HepG2 (cell line): ENCODE results near the gene TMTC2. TPM values are rescaled to one million over a fixed set of nuclear protein-coding genes. Genes with fewer than 3 reads are reported as not detected.

Experiments used
- ATAC-seq: fragments of 200-7000 bp; cut with Tn5 transposase; 3 replicates; pipeline ENCODE4 v1.9.1; 2020; ENCODE audit warnings: mild to moderate bottlenecking, moderate library complexity
- BruUV-seq: library from RNA; stranded (reverse); fragments of 400-500 nt; replicated peaks from 2 replicates; lab custom pipeline; 2021; lab: Mats Ljungman, UMichigan
- CTCF ChIA-PET: fragments of 300-600 bp; formaldehyde crosslinking; extraction: SDS; loops from one replicate; lab custom pipeline; 2021; ENCODE audit warnings: low total read pairs, inconsistent platforms, low intra/inter-chr PET ratio; lab: Yijun Ruan, JAX
- POLR2A ChIA-PET: fragments of 350-600 bp; sonication (Branson Sonifier 250); formaldehyde crosslinking; loops from one replicate; lab custom pipeline; 2020; ENCODE audit warnings: antibody characterized with exemption, inconsistent platforms; lab: Yijun Ruan, JAX
- DNase-seq: peaks from one replicate; pipeline ENCODE4 v3.0.0-alpha.2; 2015; ENCODE audit warnings: low spot score
- FAIRE-seq: peaks from 3 replicates; lab custom pipeline; 2011; peaks lifted over from hg19 to GRCh38; lab: Jason Lieb, UNC
- H2AFZ ChIP-seq: one replicate; pipeline ENCODE4 v1.6.1; 2011; ENCODE audit warnings: low read length, inconsistent platforms
- H3K27ac ChIP-seq: fragments of 300-600 bp; 3 replicates; pipeline ENCODE4 v1.8.0; 2011; ENCODE audit warnings: mixed run types, mild to moderate bottlenecking, mixed read lengths, low read length, inconsistent platforms; ENCODE audit not compliant: insufficient read depth; ENCODE audit errors: extremely low read length
- H3K27me3 ChIP-seq, 2 experiments: fragments of 200-600 bp in 1 of 2; 2 replicates in 1 of 2; 3 replicates in 1 of 2; pipeline versions ENCODE4 v1.6.0 to v1.8.0; 2011; ENCODE audit warnings: low read length in 2 of 2, mild to moderate bottlenecking in 2 of 2, moderate library complexity in 2 of 2, inconsistent platforms in 1 of 2; ENCODE audit not compliant: insufficient read depth in 2 of 2, control insufficient read depth in 1 of 2
- H3K36me3 ChIP-seq, 2 experiments: fragments of 200-600 bp in 1 of 2; replicated peaks in 1 of 2; 2 replicates in 1 of 2; 3 replicates in 1 of 2; pipeline versions ENCODE4 v1.5.1 to v1.8.0; 2011; ENCODE audit warnings: low read length in 2 of 2, inconsistent platforms in 1 of 2; ENCODE audit not compliant: insufficient read depth in 2 of 2, control insufficient read depth in 1 of 2
- H3K4me1 ChIP-seq: 2 replicates; pipeline ENCODE4 v1.5.1; 2012; ENCODE audit warnings: low read length, inconsistent platforms; ENCODE audit not compliant: insufficient read depth
- H3K4me2 ChIP-seq: 2 replicates; pipeline ENCODE4 v1.6.0; 2011; ENCODE audit warnings: low read depth, low read length, inconsistent platforms
- H3K4me3 ChIP-seq, 3 experiments: fragments of 200-600 bp in 1 of 3; sonication (generic), shearing (Covaris generic) in 1 of 3; replicated peaks in 1 of 3; 2 replicates each; pipeline ENCODE4 v1.5.1; 2011 to 2016; ENCODE audit warnings: low read length in 3 of 3, inconsistent platforms in 2 of 3, low read depth in 2 of 3, mild to moderate bottlenecking in 2 of 3, control low read depth in 1 of 3, mixed read lengths in 1 of 3; ENCODE audit not compliant: insufficient read depth in 1 of 3
- H3K79me2 ChIP-seq: one replicate; pipeline ENCODE4 v1.6.1; 2011; ENCODE audit warnings: low read length, inconsistent platforms; ENCODE audit not compliant: insufficient read depth
- H3K9ac ChIP-seq: 2 replicates; pipeline ENCODE4 v1.6.0; 2011; ENCODE audit warnings: mild to moderate bottlenecking, low read depth, low read length, inconsistent platforms; ENCODE audit not compliant: insufficient read depth
- H3K9me3 ChIP-seq: 2 replicates; pipeline ENCODE4 v1.5.1; 2012; ENCODE audit warnings: mild to moderate bottlenecking, low read length
- H4K20me1 ChIP-seq: 2 replicates; pipeline ENCODE4 v1.6.0; 2011; ENCODE audit warnings: inconsistent platforms, mild to moderate bottlenecking, low read length, moderate library complexity; ENCODE audit not compliant: insufficient read depth
- CEBPB ChIP-seq: IDR thresholded peaks from 2 replicates; pipeline ENCODE4 v1.6.1; 2011; ENCODE audit warnings: low read depth, low read length, improper control_type of control experiment, borderline replicate concordance
- HNRNPK ChIP-seq: fragments of 200-400 bp; formaldehyde crosslinking; IDR thresholded peaks from 2 replicates; pipeline ENCODE4 v1.6.1; 2018; ENCODE audit warnings: low read length, low read depth, moderate library complexity, mild to moderate bottlenecking; ENCODE audit not compliant: poor library complexity, severe bottlenecking
- JARID2 ChIP-seq: sonication (generic); formaldehyde crosslinking; IDR thresholded peaks from 2 replicates; pipeline ENCODE4 v1.8.1; 2023; ENCODE audit warnings: missing genetic modification reagents, inconsistent platforms; ENCODE audit not compliant: insufficient replicate concordance
- JUNB ChIP-seq: sonication (generic); formaldehyde crosslinking; IDR thresholded peaks from 2 replicates; pipeline ENCODE4 v1.8.0; 2022; ENCODE audit warnings: missing genetic modification reagents, mild to moderate bottlenecking, borderline replicate concordance
- MEF2D ChIP-seq: sonication (generic); formaldehyde crosslinking; IDR thresholded peaks from 2 replicates; pipeline ENCODE4 v1.5.1; 2020; ENCODE audit warnings: mild to moderate bottlenecking, missing genetic modification reagents
- NFIC ChIP-seq: IDR thresholded peaks from 2 replicates; pipeline ENCODE4 v1.6.1; 2012; ENCODE audit warnings: mild to moderate bottlenecking, low read length, inconsistent platforms
- PITX1 ChIP-seq: sonication (generic); formaldehyde crosslinking; IDR thresholded peaks from 2 replicates; pipeline ENCODE4 v1.5.1; 2020; ENCODE audit warnings: mild to moderate bottlenecking, missing genetic modification reagents
- RBM22 ChIP-seq: fragments of 200-400 bp; formaldehyde crosslinking; optimal IDR thresholded peaks from 2 replicates; pipeline ENCODE3; 2017; ENCODE audit warnings: mild to moderate bottlenecking, low read length, moderate library complexity
- SRSF4 ChIP-seq: fragments of 200-400 bp; formaldehyde crosslinking; IDR thresholded peaks from one replicate; pipeline ENCODE4 v1.6.1; 2018; ENCODE audit warnings: mild to moderate bottlenecking, low read depth, low read length, moderate library complexity; ENCODE audit not compliant: poor library complexity, severe bottlenecking
- SRY ChIP-seq: sonication (generic); formaldehyde crosslinking; IDR thresholded peaks from 2 replicates; pipeline ENCODE4 v1.8.0; 2022; ENCODE audit warnings: mild to moderate bottlenecking, missing genetic modification reagents
- ZNF292 ChIP-seq: sonication (generic); formaldehyde crosslinking; IDR thresholded peaks from 2 replicates; pipeline ENCODE4 v1.8.1; 2022; ENCODE audit warnings: mild to moderate bottlenecking, low read depth, missing genetic modification reagents, borderline replicate concordance
- ZNF510 ChIP-seq: sonication (generic); formaldehyde crosslinking; IDR thresholded peaks from 2 replicates; pipeline ENCODE4 v1.4.0; 2020; ENCODE audit warnings: low read depth, mild to moderate bottlenecking, missing genetic modification reagents
- ZNF549 ChIP-seq: sonication (generic); formaldehyde crosslinking; IDR thresholded peaks from 2 replicates; pipeline ENCODE4 v1.5.0; 2020; ENCODE audit warnings: missing genetic modification reagents
- ZNF605 ChIP-seq: sonication (generic); formaldehyde crosslinking; IDR thresholded peaks from 2 replicates; pipeline ENCODE4 v1.8.0; 2022; ENCODE audit warnings: mild to moderate bottlenecking, missing genetic modification reagents
- ZNF670 ChIP-seq: sonication (generic); formaldehyde crosslinking; IDR thresholded peaks from 2 replicates; pipeline ENCODE4 v1.8.0; 2022; ENCODE audit warnings: mild to moderate bottlenecking, missing genetic modification reagents, borderline replicate concordance
- ZNF724P ChIP-seq: sonication (generic); formaldehyde crosslinking; IDR thresholded peaks from 2 replicates; pipeline ENCODE4 v1.8.0; 2022; ENCODE audit warnings: missing genetic modification reagents, borderline replicate concordance
- WGBS: methylation state at CpG from one replicate; pipeline ENCODE4 v1.1.6; 2017; ENCODE audit warnings: low lambda C conversion rate; 5-methylcytosine and 5-hydroxymethylcytosine counted together
- in situ Hi-C: cut with HindIII; loops from 2 replicates; pipeline ENCODE4 v1.10.0; 2017; ENCODE audit warnings: low pct_unique_long_range_greater_than_20kb; ENCODE audit not compliant: extremely low pct_ligation_motif_present
- intact Hi-C: fragments of 100-400 bp; cut with micrococcal nuclease; formaldehyde crosslinking; loops from one replicate; pipeline ENCODE4 v1.10.0; 2022; ENCODE audit not compliant: unreplicated experiment
- polyA plus RNA-seq, 8 experiments: library from polyadenylated mRNA; depleted of rRNA in 3 of 8; stranded (reverse) in 7 of 8; unstranded in 1 of 8; fragments of >200 nt; fragmentation: Illumina TruSeq in 4 of 8; extraction: Trizol in 4 of 8; gene quantifications; 2 replicates each; pipeline versions ENCODE4 v1.2.1 to v1.2.3, GENCODE V29; 2011 to 2016; ENCODE audit warnings: low read depth in 4 of 8, missing spikeins in 1 of 8, mixed read lengths in 1 of 8; ENCODE audit not compliant: insufficient read depth in 1 of 8
- total RNA-seq, 5 experiments: library from RNA; depleted of rRNA; stranded (reverse); fragments of >200 nt; fragmentation: Illumina TruSeq; extraction: Trizol; gene quantifications; 2 replicates each; pipeline ENCODE4 v1.2.3, GENCODE V29; 2016; ENCODE audit warnings: low read depth in 1 of 5
- TF ChIP-seq, protein P1 (sequence below): sonication (generic); formaldehyde crosslinking; IDR thresholded peaks from 2 replicates; pipeline ENCODE4 v1.5.0; 2020; ENCODE audit warnings: mild to moderate bottlenecking, missing genetic modification reagents, borderline replicate concordance
- TF ChIP-seq, protein P2 (sequence below): sonication (generic); formaldehyde crosslinking; IDR thresholded peaks from 2 replicates; pipeline ENCODE4 v1.8.0; 2022; ENCODE audit warnings: mild to moderate bottlenecking, missing genetic modification reagents

Gene TMTC2
- total and polyA plus RNA-seq, 2 of the 13 experiments (the other 11 are each of a cell fraction or from before 2014, with no cell fraction given) = 0.55 to 0.63 TPM

GRCh38 chr12:82883394-82884355 is 197.0 kb downstream of the TMTC2 start:
- Histone ChIP-seq H3K79me2 (no peaks in the 10 kb centered on the region), H3K9ac (no peak overlapping the region), H3K4me3 (no peak overlapping the region), H3K9me3 (no peaks in the 10 kb centered on the region), H3K27ac (no peak overlapping the region), H2AFZ (no peak overlapping the region), H3K4me2 (no peak overlapping the region), H3K27me3 (no peaks in the 10 kb centered on the region), H3K4me1 (no peaks in the 10 kb centered on the region), H4K20me1 (no peaks in the 10 kb centered on the region), H3K36me3 (no peaks in the 10 kb centered on the region)
- no peak for DNase-seq
- in situ Hi-C loops (no loop called here), intact Hi-C loops (no loop called here)
- no peak for ATAC-seq
- POLR2A ChIA-PET = no interaction called here
- no TSS peak for BruUV-seq
- TF ChIP-seq JUNB (CRISPR knock-in tag) (no peak), ZNF724P (CRISPR knock-in tag) (no peak), ZNF510 (CRISPR knock-in tag) (no peak), SRY (CRISPR knock-in tag) (no peak), ZNF292 (CRISPR knock-in tag) (no peak), JARID2 (CRISPR knock-in tag) (no peak), SRSF4 (no peak), HNRNPK (no peak), RBM22 (no peak), MEF2D (CRISPR knock-in tag) (no peak), CEBPB (no peak), ZNF549 (no peak), ZNF670 (no peak), ZNF605 (CRISPR knock-in tag) (no peak), PITX1 (CRISPR knock-in tag) (no peak), NFIC (no peak)
- TF ChIP-seq, protein P1, sequence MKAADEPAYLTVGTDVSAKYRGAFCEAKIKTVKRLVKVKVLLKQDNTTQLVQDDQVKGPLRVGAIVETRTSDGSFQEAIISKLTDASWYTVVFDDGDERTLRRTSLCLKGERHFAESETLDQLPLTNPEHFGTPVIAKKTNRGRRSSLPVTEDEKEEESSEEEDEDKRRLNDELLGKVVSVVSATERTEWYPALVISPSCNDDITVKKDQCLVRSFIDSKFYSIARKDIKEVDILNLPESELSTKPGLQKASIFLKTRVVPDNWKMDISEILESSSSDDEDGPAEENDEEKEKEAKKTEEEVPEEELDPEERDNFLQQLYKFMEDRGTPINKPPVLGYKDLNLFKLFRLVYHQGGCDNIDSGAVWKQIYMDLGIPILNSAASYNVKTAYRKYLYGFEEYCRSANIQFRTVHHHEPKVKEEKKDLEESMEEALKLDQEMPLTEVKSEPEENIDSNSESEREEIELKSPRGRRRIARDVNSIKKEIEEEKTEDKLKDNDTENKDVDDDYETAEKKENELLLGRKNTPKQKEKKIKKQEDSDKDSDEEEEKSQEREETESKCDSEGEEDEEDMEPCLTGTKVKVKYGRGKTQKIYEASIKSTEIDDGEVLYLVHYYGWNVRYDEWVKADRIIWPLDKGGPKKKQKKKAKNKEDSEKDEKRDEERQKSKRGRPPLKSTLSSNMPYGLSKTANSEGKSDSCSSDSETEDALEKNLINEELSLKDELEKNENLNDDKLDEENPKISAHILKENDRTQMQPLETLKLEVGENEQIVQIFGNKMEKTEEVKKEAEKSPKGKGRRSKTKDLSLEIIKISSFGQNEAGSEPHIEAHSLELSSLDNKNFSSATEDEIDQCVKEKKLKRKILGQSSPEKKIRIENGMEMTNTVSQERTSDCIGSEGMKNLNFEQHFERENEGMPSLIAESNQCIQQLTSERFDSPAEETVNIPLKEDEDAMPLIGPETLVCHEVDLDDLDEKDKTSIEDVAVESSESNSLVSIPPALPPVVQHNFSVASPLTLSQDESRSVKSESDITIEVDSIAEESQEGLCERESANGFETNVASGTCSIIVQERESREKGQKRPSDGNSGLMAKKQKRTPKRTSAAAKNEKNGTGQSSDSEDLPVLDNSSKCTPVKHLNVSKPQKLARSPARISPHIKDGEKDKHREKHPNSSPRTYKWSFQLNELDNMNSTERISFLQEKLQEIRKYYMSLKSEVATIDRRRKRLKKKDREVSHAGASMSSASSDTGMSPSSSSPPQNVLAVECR (CRISPR knock-in tag) = no peak
- TF ChIP-seq, protein P2, sequence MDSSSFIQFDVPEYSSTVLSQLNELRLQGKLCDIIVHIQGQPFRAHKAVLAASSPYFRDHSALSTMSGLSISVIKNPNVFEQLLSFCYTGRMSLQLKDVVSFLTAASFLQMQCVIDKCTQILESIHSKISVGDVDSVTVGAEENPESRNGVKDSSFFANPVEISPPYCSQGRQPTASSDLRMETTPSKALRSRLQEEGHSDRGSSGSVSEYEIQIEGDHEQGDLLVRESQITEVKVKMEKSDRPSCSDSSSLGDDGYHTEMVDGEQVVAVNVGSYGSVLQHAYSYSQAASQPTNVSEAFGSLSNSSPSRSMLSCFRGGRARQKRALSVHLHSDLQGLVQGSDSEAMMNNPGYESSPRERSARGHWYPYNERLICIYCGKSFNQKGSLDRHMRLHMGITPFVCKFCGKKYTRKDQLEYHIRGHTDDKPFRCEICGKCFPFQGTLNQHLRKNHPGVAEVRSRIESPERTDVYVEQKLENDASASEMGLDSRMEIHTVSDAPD = no peak
- CTCF ChIA-PET = no interaction called here
- no peak for FAIRE-seq
- WGBS = 9% methylated on average over 8 of the region's 8 CpGs
